Fibroblast of lung (primary cell): ENCODE results near the gene RCL1. TPM values are rescaled to one million over a fixed set of nuclear protein-coding genes. Genes with fewer than 3 reads are reported as not detected.
A peak's percentile ranks its signal among the peaks of the same experiment; 100 is the strongest.

ENCODE experiments used
- DNase-seq, 2 donors: peaks; one replicate each; pipeline versions ENCODE4 v3.0.0 to v3.0.0-alpha.2; 2010; ENCODE audit warnings: low read depth in 2 of 2
- H2AFZ ChIP-seq: 2 replicates; pipeline ENCODE4 v1.5.1; 2012; ENCODE audit warnings: low read length, control low read depth, inconsistent platforms
- H3K27ac ChIP-seq: 2 replicates; pipeline ENCODE4 v1.5.1; 2011; ENCODE audit warnings: low read length, control low read depth; ENCODE audit not compliant: insufficient read depth
- H3K27me3 ChIP-seq: 2 replicates; pipeline ENCODE4 v1.5.1; 2011; ENCODE audit warnings: mild to moderate bottlenecking, low read length; ENCODE audit not compliant: control insufficient read depth, insufficient read depth
- H3K36me3 ChIP-seq: 2 replicates; pipeline ENCODE4 v1.5.1; 2011; ENCODE audit warnings: low read length; ENCODE audit not compliant: control insufficient read depth, insufficient read depth
- H3K4me1 ChIP-seq: 2 replicates; pipeline ENCODE4 v1.5.1; 2011; ENCODE audit warnings: low read length; ENCODE audit not compliant: control insufficient read depth, insufficient read depth; ENCODE audit errors: extremely low read depth
- H3K4me2 ChIP-seq: 2 replicates; pipeline ENCODE4 v1.5.1; 2011; ENCODE audit warnings: low read length, control low read depth; ENCODE audit not compliant: insufficient read depth; ENCODE audit errors: extremely low read depth
- H3K4me3 ChIP-seq, 4 experiments: fragments of 200-600 bp in 1 of 4; sonication (generic) in 1 of 4; replicated peaks in 1 of 4; 2 replicates each; pipeline ENCODE4 v1.5.1; 2011 to 2016; ENCODE audit warnings: low read length in 4 of 4, low read depth in 3 of 4, mild to moderate bottlenecking in 3 of 4, control low read depth in 2 of 4, inconsistent platforms in 1 of 4, mixed read lengths in 1 of 4; ENCODE audit not compliant: insufficient read depth in 1 of 4; ENCODE audit errors: control extremely low read depth in 1 of 4
- H3K79me2 ChIP-seq: 2 replicates; pipeline ENCODE4 v1.5.1; 2012; ENCODE audit warnings: mild to moderate bottlenecking, low read length, inconsistent platforms; ENCODE audit not compliant: control insufficient read depth, insufficient read depth
- H3K9ac ChIP-seq: 2 replicates; pipeline ENCODE4 v1.5.1; 2011; ENCODE audit warnings: mild to moderate bottlenecking, low read length, control low read depth; ENCODE audit not compliant: insufficient read depth
- H3K9me3 ChIP-seq: 2 replicates; pipeline ENCODE4 v1.5.1; 2012; ENCODE audit warnings: low read depth, low read length; ENCODE audit not compliant: control insufficient read depth, insufficient read depth
- H4K20me1 ChIP-seq: 2 replicates; pipeline ENCODE4 v1.5.1; 2011; ENCODE audit warnings: low read length; ENCODE audit not compliant: control insufficient read depth, insufficient read depth; ENCODE audit errors: extremely low read depth
- EZH2 ChIP-seq: IDR thresholded peaks from 2 replicates; pipeline ENCODE4 v1.5.1; 2012; ENCODE audit warnings: low read length, control low read depth, mild to moderate bottlenecking; ENCODE audit errors: missing control alignments
- polyA plus RNA-seq, 2 donors: library from polyadenylated mRNA; depleted of rRNA in 1 of 2; stranded (reverse) in 1 of 2; unstranded in 1 of 2; fragments of >200 nt; gene quantifications; 2 replicates each; pipeline ENCODE4 v1.2.1, GENCODE V29; 2011 to 2012; ENCODE audit warnings: missing spikeins in 1 of 2
- total RNA-seq: library from RNA; depleted of rRNA; stranded (reverse); fragments of >200 nt; gene quantifications from 2 replicates; pipeline ENCODE4 v1.2.1, GENCODE V29; 2014
- TF ChIP-seq, protein P1 (sequence below), 2 donors: IDR thresholded peaks in 1 of 2; conservative IDR thresholded peaks in 1 of 2; 1 replicate in 1 of 2; 2 replicates in 1 of 2; pipeline ENCODE4 v1.5.1; 2011 to 2012; ENCODE audit warnings: low read length in 2 of 2, control low read depth in 1 of 2, inconsistent platforms in 1 of 2, low read depth in 1 of 2, mild to moderate bottlenecking in 1 of 2

The RCL1 gene
- total and polyA plus RNA-seq, 2 donors (not counting 1 experiment from before 2014, with no cell fraction given) = 5.0 to 14.5 TPM

GRCh38 chr9:4762108-4762885 is 30.4 kb upstream of the RCL1 start:
- Histone ChIP-seq H3K27me3 (peaks cover 4% of the 10 kb centered on the region), H3K79me2 (no peaks in the 10 kb centered on the region), H2AFZ (no peak overlapping the region), H3K27ac (no peak overlapping the region), H3K4me1 (no peaks in the 10 kb centered on the region), H4K20me1 (no peaks in the 10 kb centered on the region), H3K9ac (no peak overlapping the region), H3K4me2 (no peak overlapping the region), H3K4me3 (no peak overlapping the region), H3K9me3 (no peaks in the 10 kb centered on the region), H3K36me3 (no peaks in the 10 kb centered on the region)
- DNase-seq = peak; percentile 65 to 82
- TF ChIP-seq EZH2 = no peak
- TF ChIP-seq, protein P1, sequence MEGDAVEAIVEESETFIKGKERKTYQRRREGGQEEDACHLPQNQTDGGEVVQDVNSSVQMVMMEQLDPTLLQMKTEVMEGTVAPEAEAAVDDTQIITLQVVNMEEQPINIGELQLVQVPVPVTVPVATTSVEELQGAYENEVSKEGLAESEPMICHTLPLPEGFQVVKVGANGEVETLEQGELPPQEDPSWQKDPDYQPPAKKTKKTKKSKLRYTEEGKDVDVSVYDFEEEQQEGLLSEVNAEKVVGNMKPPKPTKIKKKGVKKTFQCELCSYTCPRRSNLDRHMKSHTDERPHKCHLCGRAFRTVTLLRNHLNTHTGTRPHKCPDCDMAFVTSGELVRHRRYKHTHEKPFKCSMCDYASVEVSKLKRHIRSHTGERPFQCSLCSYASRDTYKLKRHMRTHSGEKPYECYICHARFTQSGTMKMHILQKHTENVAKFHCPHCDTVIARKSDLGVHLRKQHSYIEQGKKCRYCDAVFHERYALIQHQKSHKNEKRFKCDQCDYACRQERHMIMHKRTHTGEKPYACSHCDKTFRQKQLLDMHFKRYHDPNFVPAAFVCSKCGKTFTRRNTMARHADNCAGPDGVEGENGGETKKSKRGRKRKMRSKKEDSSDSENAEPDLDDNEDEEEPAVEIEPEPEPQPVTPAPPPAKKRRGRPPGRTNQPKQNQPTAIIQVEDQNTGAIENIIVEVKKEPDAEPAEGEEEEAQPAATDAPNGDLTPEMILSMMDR (conservative IDR thresholded peaks at IDR 0.05 in 1 of 2, IDR thresholded peaks at IDR 0.05 in 1 of 2; ENCODE audit: low read depth in 1 of 2, low read length in 2 of 2) = peak; percentile 70 to 82

GRCh38 chr9:4762886-4763541 is 29.7 kb upstream of the RCL1 start:
- Histone ChIP-seq H3K79me2 (no peaks in the 10 kb centered on the region), H3K4me2 (no peak overlapping the region), H3K4me1 (no peaks in the 10 kb centered on the region), H3K27ac (no peak overlapping the region), H3K9me3 (no peaks in the 10 kb centered on the region), H3K27me3 (peaks cover 4% of the 10 kb centered on the region), H3K4me3 (no peak overlapping the region), H4K20me1 (no peaks in the 10 kb centered on the region), H3K9ac (no peak overlapping the region), H2AFZ (no peak overlapping the region), H3K36me3 (no peaks in the 10 kb centered on the region)
- TF ChIP-seq, protein P1 (conservative IDR thresholded peaks at IDR 0.05 in 1 of 2, IDR thresholded peaks at IDR 0.05 in 1 of 2; ENCODE audit: low read depth in 1 of 2, low read length in 2 of 2) = no peak
- no peak for TF ChIP-seq EZH2
- DNase-seq = peak in 1 of 2 donors; percentile 32

DNA sequence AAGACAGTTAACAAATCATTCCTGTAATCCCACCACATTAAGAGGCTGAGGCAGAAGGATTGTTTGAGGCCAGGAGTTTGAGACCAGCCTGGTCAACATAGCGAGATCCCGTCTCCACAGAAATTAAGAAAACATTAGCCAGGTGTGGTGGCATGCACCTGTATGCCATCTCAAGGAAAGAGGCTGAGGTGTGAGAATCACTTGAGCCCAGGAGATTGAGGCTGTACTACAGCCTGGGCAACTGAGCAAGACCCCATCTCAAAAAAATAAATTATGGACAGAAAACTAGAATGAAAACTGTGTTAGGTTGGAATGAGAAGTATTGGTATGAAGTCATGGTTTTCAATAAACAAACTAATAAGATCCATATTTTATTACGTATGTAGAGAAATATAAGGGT is 28.7 kb upstream of the RCL1 start:
- Histone ChIP-seq H3K9ac (no peak overlapping the region), H3K27ac (no peak overlapping the region), H3K79me2 (no peaks in the 10 kb centered on the region)

More for the DNA sequence above, 28.7 kb upstream of the RCL1 start:
- Histone ChIP-seq H3K36me3 (no peaks in the 10 kb centered on the region), H2AFZ (no peak overlapping the region), H4K20me1 (no peaks in the 10 kb centered on the region), H3K9me3 (no peaks in the 10 kb centered on the region), H3K4me3 (no peak overlapping the region), H3K4me1 (no peaks in the 10 kb centered on the region), H3K4me2 (no peak overlapping the region), H3K27me3 (peaks cover 4% of the 10 kb centered on the region)
- TF ChIP-seq, protein P1 (conservative IDR thresholded peaks at IDR 0.05 in 1 of 2, IDR thresholded peaks at IDR 0.05 in 1 of 2; ENCODE audit: low read depth in 1 of 2, low read length in 2 of 2) = no peak
- no peak for TF ChIP-seq EZH2
- no peak for DNase-seq
